ENCODE measurements around the gene ELOVL6. TPM values are rescaled to one million over a fixed set of nuclear protein-coding genes. Genes with fewer than 3 reads are reported as not detected.

Gene ELOVL6
- total RNA-seq, result 40.3 and 41.9 TPM in 2 replicates

GRCh38 chr4:110198435-110199416 lies at the start of gene ELOVL6:
TSS of gene ELOVL6 (minus strand) at chr4:110198615. CDS start at chr4:110198335, 280 bp downstream.

